ENCODE measurements around the gene NARF.

DNA sequence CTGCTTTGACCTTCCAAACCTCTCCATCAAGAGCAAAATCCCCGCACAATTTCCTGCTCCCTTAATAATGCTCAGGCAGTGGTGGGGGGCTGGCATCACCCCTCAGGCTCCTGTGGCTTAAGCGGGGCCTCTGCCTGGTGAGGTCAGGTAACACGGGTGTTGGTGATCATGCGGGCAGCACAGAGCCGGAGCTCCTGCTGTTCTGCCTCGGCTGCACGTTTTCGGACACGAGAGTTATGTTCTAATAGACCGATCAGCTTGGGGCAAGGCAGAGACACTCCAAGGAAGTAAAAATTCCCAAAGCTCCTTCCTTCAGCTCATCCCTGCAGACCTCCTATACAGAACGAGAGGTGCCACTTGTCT, 6.0 kb downstream of the NARF start:
- TF ChIP-seq, protein P1, sequence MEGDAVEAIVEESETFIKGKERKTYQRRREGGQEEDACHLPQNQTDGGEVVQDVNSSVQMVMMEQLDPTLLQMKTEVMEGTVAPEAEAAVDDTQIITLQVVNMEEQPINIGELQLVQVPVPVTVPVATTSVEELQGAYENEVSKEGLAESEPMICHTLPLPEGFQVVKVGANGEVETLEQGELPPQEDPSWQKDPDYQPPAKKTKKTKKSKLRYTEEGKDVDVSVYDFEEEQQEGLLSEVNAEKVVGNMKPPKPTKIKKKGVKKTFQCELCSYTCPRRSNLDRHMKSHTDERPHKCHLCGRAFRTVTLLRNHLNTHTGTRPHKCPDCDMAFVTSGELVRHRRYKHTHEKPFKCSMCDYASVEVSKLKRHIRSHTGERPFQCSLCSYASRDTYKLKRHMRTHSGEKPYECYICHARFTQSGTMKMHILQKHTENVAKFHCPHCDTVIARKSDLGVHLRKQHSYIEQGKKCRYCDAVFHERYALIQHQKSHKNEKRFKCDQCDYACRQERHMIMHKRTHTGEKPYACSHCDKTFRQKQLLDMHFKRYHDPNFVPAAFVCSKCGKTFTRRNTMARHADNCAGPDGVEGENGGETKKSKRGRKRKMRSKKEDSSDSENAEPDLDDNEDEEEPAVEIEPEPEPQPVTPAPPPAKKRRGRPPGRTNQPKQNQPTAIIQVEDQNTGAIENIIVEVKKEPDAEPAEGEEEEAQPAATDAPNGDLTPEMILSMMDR (conservative IDR thresholded peaks at IDR 0.05; ENCODE audit: low read depth, low read length), result no peak
- no peak for TF ChIP-seq EZH2 (IDR thresholded peaks at IDR 0.05; ENCODE audit: low read length, unreplicated experiment)
